Measurements from ENCODE around the gene HDAC11.
"Not testable (repeated sequence)": the region's sequence is repeated elsewhere in the genome, so short reads cannot be mapped to it uniquely, and the experiment has no call there.

Gene HDAC11

GRCh38 chr3:13479582-13480339 lies at the start of gene HDAC11:
TSS of gene HDAC11 (plus strand) at chr3:13480306. CDS start at chr3:13480348, 42 bp downstream.
- peak; percentile 95 to 99 for DNase-seq (ENCODE audit: low read depth in 2 of 2)

DNA sequence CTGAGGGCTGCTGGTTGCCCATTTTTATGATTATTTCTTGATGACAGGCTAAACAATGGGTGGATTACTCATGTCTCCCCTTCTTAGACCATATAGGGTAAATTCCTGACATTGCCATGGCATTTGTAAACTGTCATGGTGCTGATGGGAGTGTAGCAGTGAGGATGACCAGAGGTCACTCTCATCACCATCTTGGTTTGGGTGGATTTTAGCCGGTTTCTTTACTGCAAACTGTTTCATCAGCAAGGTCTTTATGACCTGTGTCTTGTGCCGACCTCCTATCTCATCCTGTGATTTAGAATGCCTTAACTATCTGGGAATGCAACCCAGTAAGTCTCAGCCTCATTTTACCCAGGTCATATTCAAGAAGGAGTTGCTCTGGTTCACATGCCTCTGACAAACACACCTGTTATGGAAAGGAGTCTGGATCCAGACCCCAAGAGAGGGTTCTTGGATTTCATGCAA lies 49.7 kb upstream of the HDAC11 start:
- DNase-seq (ENCODE audit: low read depth in 2 of 2), result not testable (repeated sequence)

DNA sequence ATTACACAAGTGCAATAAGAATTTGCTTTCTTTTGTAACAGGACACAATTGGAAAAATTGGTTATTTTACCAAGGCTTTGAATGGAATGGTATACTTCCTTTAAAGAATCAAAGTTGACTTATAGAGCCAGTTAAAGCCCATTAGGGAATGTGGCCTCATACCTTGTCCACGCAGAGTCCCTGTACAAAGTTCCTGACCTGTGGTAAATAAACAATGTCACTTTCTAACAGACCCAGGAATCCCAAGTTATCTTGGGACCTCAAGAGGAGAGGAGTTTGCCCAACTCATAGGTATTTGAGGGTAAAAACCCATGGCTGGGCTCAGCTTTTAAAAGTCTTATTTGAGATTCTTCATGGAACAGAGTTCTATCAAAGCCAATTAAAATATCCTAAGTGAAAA lies 48.0 kb upstream of the HDAC11 start:
- no peak for DNase-seq (ENCODE audit: low read depth in 2 of 2)

DNA sequence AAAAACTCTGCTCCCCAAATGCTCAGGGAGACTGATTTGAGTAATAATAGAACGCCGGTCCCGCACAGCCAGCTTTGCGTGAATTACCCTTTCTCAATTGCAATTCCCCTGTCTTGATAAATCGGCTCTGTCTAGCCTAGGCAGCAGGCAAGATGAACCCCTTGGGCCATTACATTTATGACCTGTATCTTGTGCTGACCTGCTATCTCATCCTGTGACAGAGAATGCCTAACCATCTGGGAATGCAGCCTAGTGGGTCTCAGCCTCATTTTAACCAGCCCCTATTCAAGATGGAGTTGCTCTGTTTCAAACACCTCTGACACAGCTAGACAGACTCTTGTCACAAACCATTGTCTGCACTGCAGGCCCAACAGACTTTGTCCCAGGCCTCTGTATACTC lies 46.2 kb upstream of the HDAC11 start:
- DNase-seq (ENCODE audit: low read depth in 2 of 2), result no peak

DNA sequence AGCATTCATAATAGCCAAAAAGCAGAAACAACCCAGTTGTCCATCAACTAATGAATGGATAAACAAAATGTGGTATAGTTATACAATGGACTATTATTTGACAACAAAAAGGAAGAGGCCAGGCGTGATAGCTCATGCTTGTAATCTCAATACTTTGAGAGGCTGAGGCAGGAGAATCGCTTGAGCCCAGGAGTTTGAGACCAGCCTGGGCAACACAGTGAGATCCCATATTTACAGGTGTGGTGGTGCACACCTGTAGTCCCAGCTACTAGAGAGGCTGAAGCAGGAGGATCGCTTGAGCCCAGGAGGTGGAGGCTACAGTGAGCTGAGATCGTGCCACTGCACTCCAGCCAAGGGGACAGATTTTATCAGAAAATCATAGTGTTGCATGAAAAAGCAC lies 43.9 kb upstream of the HDAC11 start:
- not testable (repeated sequence) for DNase-seq (ENCODE audit: low read depth in 2 of 2)

DNA sequence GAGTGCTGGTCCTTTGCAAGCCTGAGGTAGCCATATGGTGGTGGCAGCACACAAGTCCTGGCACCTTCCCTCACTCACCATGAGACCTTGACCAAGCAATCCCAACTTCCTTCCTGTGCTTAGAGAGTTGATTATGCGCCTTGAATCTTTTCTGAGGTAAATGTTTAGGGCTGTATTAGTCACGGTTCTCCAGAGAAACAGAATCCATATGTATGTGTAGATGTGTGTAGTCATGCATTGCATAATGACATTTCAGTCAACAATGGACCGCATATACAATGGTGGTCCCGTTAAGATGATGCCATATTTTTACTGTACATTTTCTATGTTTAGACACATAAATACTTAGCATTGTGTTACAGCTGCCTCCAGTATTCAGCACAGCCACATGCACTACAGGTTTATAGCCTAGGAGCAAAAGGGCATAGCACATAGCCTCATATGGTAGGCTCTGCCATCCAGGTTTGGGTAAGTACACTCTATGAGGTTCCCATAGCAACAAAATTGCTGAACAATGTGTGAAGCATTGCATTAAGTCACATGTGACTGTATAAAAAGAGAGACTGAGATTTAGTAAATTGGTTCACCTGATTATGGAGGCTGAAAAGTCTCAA lies 39.8 kb upstream of the HDAC11 start:
- no peak for DNase-seq (ENCODE audit: low read depth in 2 of 2)

DNA sequence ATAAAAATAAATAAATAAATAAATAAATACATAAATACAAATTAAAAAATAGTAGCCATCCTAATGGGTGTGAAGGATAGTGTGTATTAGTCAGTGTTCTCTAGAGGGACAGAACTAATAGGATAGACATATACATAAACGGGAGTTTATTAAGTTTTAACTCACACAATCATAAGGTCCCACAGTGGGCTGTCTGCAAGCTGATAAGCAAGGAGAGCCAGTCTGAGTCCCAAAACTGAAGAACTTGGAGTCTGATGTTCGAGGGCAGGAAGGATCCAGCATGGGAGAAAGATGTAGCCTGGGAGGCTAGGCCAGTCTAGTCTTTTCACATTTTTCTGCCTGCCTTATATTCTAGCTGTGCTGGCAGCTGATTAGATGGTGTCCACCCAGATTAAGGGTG lies 37.2 kb upstream of the HDAC11 start:
- not testable (repeated sequence) for DNase-seq (ENCODE audit: low read depth in 2 of 2)

DNA sequence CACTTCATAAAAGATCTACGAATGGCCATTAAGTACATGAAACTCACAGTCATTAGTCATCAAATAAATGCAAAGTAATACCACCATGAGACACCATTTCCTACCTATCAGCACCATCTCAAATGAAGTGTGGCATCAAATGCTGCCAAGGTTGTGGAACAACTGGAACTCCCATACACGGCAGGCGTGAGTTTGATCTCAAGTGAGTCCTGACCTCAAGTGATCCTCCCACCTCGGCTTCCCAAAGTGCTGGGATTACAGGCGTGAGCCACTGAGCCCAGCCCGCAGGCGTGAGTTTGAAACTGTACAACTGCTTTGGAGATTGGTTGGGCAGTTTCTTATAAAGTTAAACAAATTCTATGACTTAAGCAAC lies 28.8 kb upstream of the HDAC11 start:
- DNase-seq (ENCODE audit: low read depth in 2 of 2), result peak in 1 of 2 experiments; percentile 5

DNA sequence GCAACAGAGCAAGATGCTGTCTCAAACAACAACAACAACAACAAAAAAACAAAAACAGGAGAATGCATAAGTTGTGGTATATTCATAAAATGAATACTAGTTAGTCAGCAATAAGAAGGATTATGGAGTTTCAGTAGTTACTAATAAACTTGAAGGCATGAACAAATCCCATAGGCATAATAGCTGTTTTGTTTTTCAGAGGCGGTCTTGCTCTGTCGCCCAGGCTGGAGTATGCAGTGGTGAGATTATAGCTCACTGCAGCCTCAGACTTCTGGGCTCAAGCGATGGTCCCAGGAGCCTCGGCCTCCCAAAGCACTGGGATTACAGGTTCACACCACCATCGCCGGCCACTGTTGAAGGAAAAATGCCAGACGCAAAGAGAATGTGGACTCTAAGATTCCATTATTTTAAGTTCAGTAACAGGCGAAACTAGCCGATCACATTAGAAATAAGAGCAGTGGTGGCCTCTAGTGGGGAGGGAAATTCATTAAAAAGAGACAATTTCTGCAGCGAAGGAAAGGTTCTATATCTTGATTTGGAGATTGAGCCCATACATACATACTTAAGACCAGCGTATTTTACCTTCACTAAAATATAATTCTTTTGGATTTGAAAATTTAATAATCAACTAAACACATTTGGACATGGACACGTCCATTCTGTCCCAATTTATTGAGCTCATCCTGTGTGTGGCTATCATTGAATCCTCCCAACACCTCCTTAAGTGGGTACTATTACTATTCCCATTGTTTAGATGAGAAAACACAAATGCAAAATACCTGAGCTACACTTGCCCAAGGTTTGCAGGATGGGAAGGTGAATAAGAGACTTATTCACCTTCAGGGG lies 27.4 kb upstream of the HDAC11 start:
- peak in 1 of 2 experiments; percentile 2 for DNase-seq (ENCODE audit: low read depth in 2 of 2)

- DNase-seq (ENCODE audit: low read depth in 2 of 2), result no peak
These were observed 24.5 kb upstream of the HDAC11 start for GRCh38 chr3:13455644-13456043.

- DNase-seq (ENCODE audit: low read depth in 2 of 2), result no peak
These were observed 22.5 kb upstream of the HDAC11 start for GRCh38 chr3:13457593-13457992.

DNA sequence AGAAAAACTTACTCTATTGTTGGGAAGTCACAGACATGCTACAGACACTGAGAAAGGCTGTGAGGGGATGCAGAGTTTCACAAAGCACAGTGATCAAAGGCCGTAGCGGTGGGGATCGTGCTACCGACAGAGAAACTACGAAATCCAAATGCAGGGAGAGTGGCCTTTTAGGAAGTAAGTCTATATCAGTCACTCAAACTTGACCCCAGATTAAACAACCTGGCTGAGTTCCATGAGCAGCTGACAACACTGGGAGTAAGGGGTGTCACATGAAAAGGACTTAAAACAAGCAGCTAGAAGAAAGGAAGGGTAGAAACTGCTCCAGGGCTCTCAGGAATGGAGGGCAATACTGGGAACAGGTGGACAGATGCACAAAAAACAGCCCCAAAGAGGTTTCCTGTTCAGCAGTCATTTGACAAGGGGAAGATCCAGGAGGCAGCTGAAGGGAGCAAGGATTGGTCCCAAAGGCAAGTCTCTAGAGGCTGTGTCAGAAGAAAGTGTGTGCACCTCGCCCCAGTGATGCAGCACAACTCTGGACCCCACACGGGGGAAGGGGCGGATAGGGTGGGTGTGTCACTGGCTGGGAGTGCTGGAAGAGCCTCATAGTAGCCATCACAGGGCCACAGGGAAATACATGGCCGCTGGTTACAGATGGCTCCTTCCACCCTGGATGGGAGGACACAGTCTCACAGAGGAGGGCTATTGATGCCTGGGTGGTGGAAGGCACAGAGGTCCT lies 20.3 kb upstream of the HDAC11 start:
- no peak for DNase-seq (ENCODE audit: low read depth in 2 of 2)

DNA sequence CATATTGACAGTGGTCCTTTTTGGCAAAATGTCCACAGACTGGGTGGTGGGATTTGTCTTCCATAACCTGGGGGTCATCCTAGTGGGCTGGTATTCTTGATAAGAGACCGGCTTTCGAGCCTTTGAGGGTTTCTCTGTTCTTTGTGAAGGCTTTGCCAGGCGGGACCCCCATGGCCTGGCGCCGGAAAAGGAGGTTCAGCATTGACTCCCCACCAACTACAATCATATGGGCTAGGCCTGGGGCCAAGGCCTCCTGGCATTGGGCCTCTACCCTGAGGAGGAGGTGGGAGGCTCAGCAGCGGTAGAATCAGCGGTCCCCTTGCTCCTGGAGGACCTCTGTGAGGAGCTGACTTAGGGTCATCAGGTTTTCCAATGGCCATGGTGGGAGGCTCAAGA lies 19.8 kb upstream of the HDAC11 start:
- DNase-seq (ENCODE audit: low read depth in 2 of 2), result no peak

GRCh38 chr3:13461169-13462124 lies 18.7 kb upstream of the HDAC11 start:
- DNase-seq (ENCODE audit: low read depth in 2 of 2), result peak; percentile 43 to 70

DNA sequence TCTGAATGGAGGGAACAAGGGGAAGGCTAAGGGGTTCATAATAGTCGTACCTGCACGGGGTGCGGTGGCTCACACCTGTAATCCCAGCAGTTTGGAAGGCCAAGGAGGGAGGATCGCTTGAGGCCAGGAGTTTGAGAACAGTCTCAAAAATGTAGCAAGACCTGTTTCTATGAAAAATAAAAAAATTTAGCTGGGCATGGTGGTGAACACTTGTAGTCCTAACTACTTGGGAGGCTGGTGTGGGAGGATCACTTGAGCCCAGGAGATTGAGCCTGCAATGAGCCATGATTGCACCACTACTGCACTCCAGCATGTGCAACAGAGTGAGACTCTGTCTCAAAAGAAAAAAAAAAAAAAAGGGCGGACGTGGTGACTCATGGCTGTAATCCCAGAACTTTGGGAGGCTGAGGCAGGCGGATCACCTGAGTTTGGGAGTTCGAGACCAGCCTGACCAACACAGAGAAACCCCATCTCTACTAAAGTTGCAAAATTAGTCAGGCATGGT lies 17.9 kb upstream of the HDAC11 start:
- DNase-seq (ENCODE audit: low read depth in 2 of 2), result no peak

GRCh38 chr3:13462822-13463221 lies 17.3 kb upstream of the HDAC11 start:
- DNase-seq (ENCODE audit: low read depth in 2 of 2), result no peak

GRCh38 chr3:13463618-13464400 lies 16.3 kb upstream of the HDAC11 start:
- DNase-seq (ENCODE audit: low read depth in 2 of 2), result no peak

DNA sequence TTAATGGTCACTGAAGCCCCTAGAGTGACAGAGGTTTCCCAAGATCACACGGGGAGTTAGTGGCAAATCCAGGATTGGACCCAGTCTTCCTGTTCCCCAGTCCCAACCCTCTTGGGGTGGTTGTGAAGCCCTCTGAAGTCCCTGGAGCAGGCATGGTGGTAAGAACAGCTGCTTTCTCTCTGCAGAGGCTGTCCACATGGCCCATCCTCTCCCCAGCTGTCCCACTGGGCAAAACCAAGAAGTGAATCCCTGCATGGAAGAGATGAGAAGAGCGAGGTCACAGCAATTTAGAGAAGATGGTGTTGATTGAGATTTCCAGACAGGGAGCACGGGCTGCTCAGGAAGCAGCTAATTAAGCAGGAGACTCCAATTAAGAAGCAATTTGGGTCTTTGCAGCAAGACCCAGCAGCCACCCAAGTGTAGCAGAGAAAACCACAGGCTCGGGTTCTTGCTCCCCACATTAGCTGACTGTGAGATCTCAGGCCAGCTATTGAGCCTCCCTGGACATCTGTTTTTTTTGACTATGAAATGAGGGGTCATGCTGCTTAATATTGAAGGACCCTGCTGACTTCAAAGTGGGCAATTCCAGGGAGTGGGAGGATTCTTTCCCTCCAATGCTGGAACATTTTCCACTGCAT lies 14.8 kb upstream of the HDAC11 start:
- no peak for DNase-seq (ENCODE audit: low read depth in 2 of 2)

DNA sequence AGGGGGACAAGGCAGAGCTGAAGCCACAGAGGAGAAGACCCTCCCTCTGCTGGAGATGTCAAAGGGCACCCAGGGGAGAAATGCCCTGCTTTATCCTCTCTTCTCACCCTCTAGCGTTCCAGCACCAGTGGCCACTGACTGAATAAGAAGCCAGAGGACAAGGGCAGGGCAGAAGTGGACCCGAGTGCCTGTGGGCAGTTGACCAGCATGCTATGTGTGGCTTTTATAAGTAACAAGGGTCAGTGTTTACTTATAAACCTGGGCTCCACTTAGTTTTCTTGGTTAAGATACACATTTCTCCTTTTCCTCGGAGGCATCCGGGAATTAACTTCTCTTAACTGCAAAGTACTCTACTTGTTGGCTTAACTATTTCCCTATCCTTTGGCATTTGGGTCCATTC lies 13.3 kb upstream of the HDAC11 start:
- no peak for DNase-seq (ENCODE audit: low read depth in 2 of 2)
